Esophagus muscularis mucosa (tissue), 4 donors: ENCODE measurements around the gene GNG10. TPM values are rescaled to one million over a fixed set of nuclear protein-coding genes. Genes with fewer than 3 reads are reported as not detected.

ENCODE experiments used
- DNase-seq: peaks from one replicate; pipeline ENCODE4 v3.0.0-alpha.2; 2017; ENCODE audit errors: extremely low spot score
- H3K27ac ChIP-seq, 4 donors: fragments of 200-600 bp; sonication (generic); replicated peaks in 1 of 4; 1 replicate in 3 of 4; 2 replicates in 1 of 4; pipeline ENCODE4 v1.5.1; 2016 to 2019; ENCODE audit warnings: mild to moderate bottlenecking in 1 of 4
- H3K27me3 ChIP-seq, 4 donors: fragments of 200-600 bp; sonication (generic); one replicate each; pipeline versions ENCODE4 v1.5.1 to v1.6.0; 2016 to 2019
- H3K36me3 ChIP-seq, 4 donors: fragments of 200-600 bp; sonication (generic); one replicate each; pipeline ENCODE4 v1.5.1; 2016 to 2019
- H3K4me1 ChIP-seq, 4 donors: fragments of 200-600 bp; sonication (generic); one replicate each; pipeline ENCODE4 v1.5.1; 2016 to 2019
- H3K4me3 ChIP-seq, 4 donors: fragments of 200-600 bp; sonication (generic); 1 replicate in 2 of 4; 2 replicates in 2 of 4; pipeline ENCODE4 v1.5.1; 2016 to 2019; ENCODE audit warnings: mild to moderate bottlenecking in 4 of 4, moderate library complexity in 1 of 4
- H3K9me3 ChIP-seq, 4 donors: fragments of 200-600 bp; sonication (generic); 1 replicate in 3 of 4; 2 replicates in 1 of 4; pipeline ENCODE4 v1.5.1; 2016 to 2019
- EP300 ChIP-seq: sonication (generic); formaldehyde crosslinking; IDR thresholded peaks from one replicate; pipeline ENCODE4 v1.6.1; 2017; ENCODE audit warnings: antibody characterized with exemption
- POLR2A ChIP-seq: fragments of 450-650 bp; IDR thresholded peaks from one replicate; pipeline ENCODE4 v1.6.1; 2017; ENCODE audit warnings: antibody characterized with exemption, moderate library complexity, mild to moderate bottlenecking, low read depth
- POLR2AphosphoS5 ChIP-seq, 2 donors: sonication (generic); formaldehyde crosslinking; IDR thresholded peaks; one replicate each; pipeline ENCODE4 v1.6.1; 2017; ENCODE audit warnings: antibody characterized with exemption in 2 of 2
- WGBS: methylation state at CpG from one replicate; pipeline ENCODE4 v1.1.5; 2018; 5-methylcytosine and 5-hydroxymethylcytosine counted together
- intact Hi-C: fragments of 100-400 bp; cut with DNase I; formaldehyde crosslinking; loops from one replicate; pipeline ENCODE4 v1.15.1; 2023
- total RNA-seq, 4 donors: library from RNA; depleted of rRNA; stranded (reverse); fragments of >200 nt; gene quantifications; one replicate each; pipeline versions ENCODE4 v1.1.0 to v1.2.1, GENCODE V29; 2016
- TF ChIP-seq, protein P1 (sequence below), 3 experiments: fragments of 200-600 bp in 2 of 3; fragments of 450-650 bp in 1 of 3; sonication (generic) in 2 of 3; IDR thresholded peaks; one replicate each; pipeline ENCODE4 v1.5.1; 2017 to 2019; ENCODE audit warnings: antibody characterized with exemption in 3 of 3, mild to moderate bottlenecking in 2 of 3, moderate library complexity in 1 of 3

Gene GNG10
- total RNA-seq, 4 donors from 2014 or later = 28.4 to 94.3 (median 66.1) TPM

DNA sequence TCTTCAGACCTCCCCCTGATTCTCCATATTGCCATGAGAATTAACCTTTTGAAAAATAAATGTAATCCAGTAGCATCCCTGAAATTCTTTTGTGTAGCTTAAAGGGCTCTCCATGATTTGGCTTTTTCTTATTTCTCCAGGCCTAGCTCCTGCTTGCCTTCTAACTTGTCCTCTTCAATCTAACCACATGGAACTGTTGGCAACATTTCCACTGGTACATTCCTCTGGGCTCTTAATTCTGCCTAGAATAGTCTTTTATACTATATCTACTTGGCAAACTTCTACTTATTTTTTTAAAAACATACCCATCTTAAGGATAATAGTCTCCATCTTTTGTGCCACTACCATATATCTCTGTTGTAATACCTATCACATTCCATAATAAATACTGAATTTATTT is 54.1 kb downstream of the GNG10 start:
- no peaks in the 10 kb centered on the region for H3K36me3 ChIP-seq
- no peaks in the 10 kb centered on the region for H3K4me1 ChIP-seq
- no peaks in the 10 kb centered on the region for H3K27me3 ChIP-seq
- no peak overlapping the region for H3K27ac ChIP-seq
- TF ChIP-seq EP300 (no peak), POLR2A (no peak), POLR2AphosphoS5 (IDR thresholded peaks at IDR 0.05) (no peak)
- TF ChIP-seq, protein P1, sequence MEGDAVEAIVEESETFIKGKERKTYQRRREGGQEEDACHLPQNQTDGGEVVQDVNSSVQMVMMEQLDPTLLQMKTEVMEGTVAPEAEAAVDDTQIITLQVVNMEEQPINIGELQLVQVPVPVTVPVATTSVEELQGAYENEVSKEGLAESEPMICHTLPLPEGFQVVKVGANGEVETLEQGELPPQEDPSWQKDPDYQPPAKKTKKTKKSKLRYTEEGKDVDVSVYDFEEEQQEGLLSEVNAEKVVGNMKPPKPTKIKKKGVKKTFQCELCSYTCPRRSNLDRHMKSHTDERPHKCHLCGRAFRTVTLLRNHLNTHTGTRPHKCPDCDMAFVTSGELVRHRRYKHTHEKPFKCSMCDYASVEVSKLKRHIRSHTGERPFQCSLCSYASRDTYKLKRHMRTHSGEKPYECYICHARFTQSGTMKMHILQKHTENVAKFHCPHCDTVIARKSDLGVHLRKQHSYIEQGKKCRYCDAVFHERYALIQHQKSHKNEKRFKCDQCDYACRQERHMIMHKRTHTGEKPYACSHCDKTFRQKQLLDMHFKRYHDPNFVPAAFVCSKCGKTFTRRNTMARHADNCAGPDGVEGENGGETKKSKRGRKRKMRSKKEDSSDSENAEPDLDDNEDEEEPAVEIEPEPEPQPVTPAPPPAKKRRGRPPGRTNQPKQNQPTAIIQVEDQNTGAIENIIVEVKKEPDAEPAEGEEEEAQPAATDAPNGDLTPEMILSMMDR (IDR thresholded peaks at IDR 0.05) = no peak
- intact Hi-C loops = no loop called here
- DNase-seq = no peak
- no peaks in the 10 kb centered on the region for H3K9me3 ChIP-seq
- H3K4me3 ChIP-seq = no peak overlapping the region

DNA sequence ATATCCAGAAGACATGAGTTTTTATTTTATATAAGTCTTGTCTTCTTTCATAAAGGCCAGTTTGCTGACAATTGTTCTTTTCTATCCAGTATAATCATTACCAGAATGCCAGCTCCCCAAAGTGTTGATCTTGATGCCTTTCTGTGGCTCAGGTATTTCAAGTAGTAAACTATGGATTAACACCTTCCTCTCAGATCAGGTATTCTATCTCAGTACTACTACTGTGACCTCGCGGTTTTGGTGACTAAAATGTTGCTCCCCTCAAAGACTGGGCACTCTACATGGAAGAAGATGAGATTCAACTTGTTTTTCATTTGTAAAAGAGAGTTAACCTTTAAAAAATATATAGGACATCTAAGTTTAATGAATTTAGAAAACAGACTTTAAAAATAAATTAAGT is 58.1 kb downstream of the GNG10 start:
- 98% methylated on average over 2 of the region's 2 CpGs for WGBS
- intact Hi-C loops = no loop called here
- Histone ChIP-seq H3K4me1 (no peaks in the 10 kb centered on the region), H3K4me3 (no peak overlapping the region), H3K9me3 (no peaks in the 10 kb centered on the region), H3K27ac (no peak overlapping the region), H3K36me3 (no peaks in the 10 kb centered on the region), H3K27me3 (no peaks in the 10 kb centered on the region)
- DNase-seq = no peak
- TF ChIP-seq POLR2A = no peak
- TF ChIP-seq POLR2AphosphoS5 (IDR thresholded peaks at IDR 0.05) = no peak
- TF ChIP-seq, protein P1 (IDR thresholded peaks at IDR 0.05) = no peak
- TF ChIP-seq EP300 = no peak

Other genes with a start within 250 kb of the GNG10 start
- gene ECPAS, start 177.2 kb upstream of the GNG10 start, total RNA-seq = 10 to 100 TPM; 72.9 to 89.3 (median 80.6) TPM
- 10 to 100 TPM; 11.0 to 15.0 (median 14.5) TPM for gene ZNF483, start 136.4 kb upstream of the GNG10 start, total RNA-seq
- 10 to 100 TPM; 18.5 to 43.5 (median 35.9) TPM for gene PTGR1, start 62.0 kb upstream of the GNG10 start, total RNA-seq
- gene DNAJC25, start 30.3 kb upstream of the GNG10 start, total RNA-seq = 10 to 100 TPM in 1 of 4 donors, 1 to 10 TPM in 3; 8.8 to 12.0 (median 9.5) TPM
- gene SHOC1, start 133.3 kb downstream of the GNG10 start, total RNA-seq = under 1 TPM in 1 of 4 donors, not detected in 3; under 0.01 TPM
- 10 to 100 TPM; 24.5 to 87.8 (median 33.5) TPM for gene UGCG, start 235.2 kb downstream of the GNG10 start, total RNA-seq